Measurements from ENCODE around the gene EGLN3. TPM values are rescaled to one million over a fixed set of nuclear protein-coding genes. Genes with fewer than 3 reads are reported as not detected.
A peak's percentile ranks its signal among the peaks of the same experiment; 100 is the strongest.

EGLN3 gene
- total and polyA plus RNA-seq, 2 of the 13 experiments (the other 11 are each of a cell fraction or from before 2014, with no cell fraction given) = 0.18 to 27.3 TPM

DNA sequence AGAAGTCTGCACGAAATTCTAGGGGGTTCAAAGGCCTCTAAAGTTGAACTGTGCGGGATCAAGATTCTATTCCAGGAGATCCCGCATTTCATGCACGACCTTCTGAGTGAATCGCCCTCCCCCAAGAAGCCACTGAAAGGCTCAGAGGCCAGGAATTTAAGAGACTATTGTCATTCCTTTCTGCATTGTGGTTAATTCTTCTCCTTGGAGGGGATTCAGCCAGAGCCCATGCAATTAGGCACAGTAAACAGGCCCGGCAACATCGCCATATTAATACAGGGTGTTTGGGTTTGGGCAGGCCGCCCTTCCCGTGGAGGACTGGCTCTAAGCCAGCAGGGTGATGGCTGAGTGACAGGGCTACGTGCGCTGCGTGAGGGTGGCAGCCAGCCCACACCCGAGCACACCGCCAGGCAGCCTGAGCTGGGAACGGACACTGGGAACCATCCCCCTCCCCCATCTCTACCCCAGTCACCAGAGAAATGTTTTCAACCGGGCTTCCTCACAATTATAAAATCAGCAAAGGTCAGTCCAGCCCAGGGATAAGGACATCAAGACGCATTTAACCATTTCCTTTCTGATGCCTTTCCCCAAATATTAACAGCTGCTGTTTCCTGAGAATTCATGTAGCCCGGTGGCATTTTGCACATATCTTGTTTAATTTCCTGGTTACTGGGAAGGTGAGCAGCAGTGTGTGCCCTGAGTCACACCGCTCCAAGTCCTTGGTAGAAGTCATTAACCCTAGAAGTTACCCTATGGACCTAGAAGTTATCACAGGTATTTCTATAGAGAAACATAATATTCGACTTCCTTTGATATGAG, 12.5 kb downstream of the EGLN3 start (continued):
- TF ChIP-seq ZBTB7A (CRISPR knock-in tag; IDR thresholded peaks at IDR 0.05) = no peak
- no peak for TF ChIP-seq PRPF4 (IDR thresholded peaks at IDR 0.05; ENCODE audit: low read depth, low read length, poor library complexity, severe bottlenecking)
- TF ChIP-seq ZNF354B (CRISPR knock-in tag; IDR thresholded peaks at IDR 0.05) = no peak
- TF ChIP-seq ZNF263 (CRISPR knock-in tag; IDR thresholded peaks at IDR 0.05) = no peak
- TF ChIP-seq NR2C2 (CRISPR knock-in tag; IDR thresholded peaks at IDR 0.05; ENCODE audit: borderline replicate concordance) = no peak
- no peak for TF ChIP-seq KLF6 (CRISPR knock-in tag; IDR thresholded peaks at IDR 0.05)
- no peak for TF ChIP-seq RBAK (CRISPR knock-in tag; IDR thresholded peaks at IDR 0.05)
- no peak for TF ChIP-seq ZNF879 (CRISPR knock-in tag; IDR thresholded peaks at IDR 0.05)
- no peak for TF ChIP-seq TGIF2 (CRISPR knock-in tag; IDR thresholded peaks at IDR 0.05)
- TF ChIP-seq ERF (CRISPR knock-in tag; IDR thresholded peaks at IDR 0.05) = 0 out of 2 replicates have a peak, but pooled peaks have one; percentile 18
- TF ChIP-seq NR2F6 (IDR thresholded peaks at IDR 0.05) = peak; percentile 25; the same call in 1 of the 2 replicates
- no peak for TF ChIP-seq NR2F6 (CRISPR knock-in tag; IDR thresholded peaks at IDR 0.05)
- no peak for TF ChIP-seq ATF7-NPFF (CRISPR knock-in tag; IDR thresholded peaks at IDR 0.05; ENCODE audit: low read depth)
- no peak for TF ChIP-seq TBP (CRISPR knock-in tag; IDR thresholded peaks at IDR 0.05)
- peak; percentile 36; the same call in 1 of the 2 replicates for TF ChIP-seq POLR2AphosphoS5 (IDR thresholded peaks at IDR 0.05; ENCODE audit: low read depth, low read length)
- TF ChIP-seq ZNF850 (CRISPR knock-in tag; conservative IDR thresholded peaks at IDR 0.05) = no peak
- 0 out of 2 replicates have a peak, but pooled peaks have one; percentile 60 for TF ChIP-seq ZNF451 (CRISPR knock-in tag; IDR thresholded peaks at IDR 0.05)
- no peak for TF ChIP-seq SOX5 (CRISPR knock-in tag; IDR thresholded peaks at IDR 0.05; ENCODE audit: borderline replicate concordance)
- TF ChIP-seq ZNF720 (CRISPR knock-in tag; IDR thresholded peaks at IDR 0.05) = no peak
- TF ChIP-seq, protein P1, sequence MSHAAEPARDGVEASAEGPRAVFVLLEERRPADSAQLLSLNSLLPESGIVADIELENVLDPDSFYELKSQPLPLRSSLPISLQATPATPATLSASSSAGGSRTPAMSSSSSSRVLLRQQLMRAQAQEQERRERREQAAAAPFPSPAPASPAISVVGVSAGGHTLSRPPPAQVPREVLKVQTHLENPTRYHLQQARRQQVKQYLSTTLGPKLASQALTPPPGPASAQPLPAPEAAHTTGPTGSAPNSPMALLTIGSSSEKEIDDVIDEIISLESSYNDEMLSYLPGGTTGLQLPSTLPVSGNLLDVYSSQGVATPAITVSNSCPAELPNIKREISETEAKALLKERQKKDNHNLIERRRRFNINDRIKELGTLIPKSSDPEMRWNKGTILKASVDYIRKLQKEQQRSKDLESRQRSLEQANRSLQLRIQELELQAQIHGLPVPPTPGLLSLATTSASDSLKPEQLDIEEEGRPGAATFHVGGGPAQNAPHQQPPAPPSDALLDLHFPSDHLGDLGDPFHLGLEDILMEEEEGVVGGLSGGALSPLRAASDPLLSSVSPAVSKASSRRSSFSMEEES (CRISPR knock-in tag; IDR thresholded peaks at IDR 0.05) = no peak
- TF ChIP-seq TRIM24 (CRISPR knock-in tag; IDR thresholded peaks at IDR 0.05) = no peak; the same call in 1 of the 2 replicates
- TF ChIP-seq ZNF44 (CRISPR knock-in tag; IDR thresholded peaks at IDR 0.05) = no peak
- no peak for TF ChIP-seq ZKSCAN5 (CRISPR knock-in tag; IDR thresholded peaks at IDR 0.05)
- TF ChIP-seq RBM39 (IDR thresholded peaks at IDR 0.05; ENCODE audit: low read depth, low read length, poor library complexity, severe bottlenecking) = no peak
- TF ChIP-seq FOXO1 (CRISPR knock-in tag; IDR thresholded peaks at IDR 0.05) = peak; percentile 43; the same call in 1 of the 2 replicates
- no peak for TF ChIP-seq RFX5 (IDR thresholded peaks at IDR 0.05; ENCODE audit: low read depth, low read length)
- TF ChIP-seq THYN1 (CRISPR knock-in tag; IDR thresholded peaks at IDR 0.05; ENCODE audit: borderline replicate concordance, low read depth) = no peak
- TF ChIP-seq, protein P2, sequence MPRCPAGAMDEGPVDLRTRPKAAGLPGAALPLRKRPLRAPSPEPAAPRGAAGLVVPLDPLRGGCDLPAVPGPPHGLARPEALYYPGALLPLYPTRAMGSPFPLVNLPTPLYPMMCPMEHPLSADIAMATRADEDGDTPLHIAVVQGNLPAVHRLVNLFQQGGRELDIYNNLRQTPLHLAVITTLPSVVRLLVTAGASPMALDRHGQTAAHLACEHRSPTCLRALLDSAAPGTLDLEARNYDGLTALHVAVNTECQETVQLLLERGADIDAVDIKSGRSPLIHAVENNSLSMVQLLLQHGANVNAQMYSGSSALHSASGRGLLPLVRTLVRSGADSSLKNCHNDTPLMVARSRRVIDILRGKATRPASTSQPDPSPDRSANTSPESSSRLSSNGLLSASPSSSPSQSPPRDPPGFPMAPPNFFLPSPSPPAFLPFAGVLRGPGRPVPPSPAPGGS (CRISPR knock-in tag; IDR thresholded peaks at IDR 0.05) = no peak
- 0 out of 2 replicates have a peak, but pooled peaks have one; percentile 44 for TF ChIP-seq KDM3A (CRISPR knock-in tag; IDR thresholded peaks at IDR 0.05; ENCODE audit: low read depth)
- TF ChIP-seq RNF2 (conservative IDR thresholded peaks at IDR 0.05; ENCODE audit: low read depth) = no peak
- TF ChIP-seq ZNF740 (CRISPR knock-in tag; IDR thresholded peaks at IDR 0.05) = no peak
